Brain microvascular endothelial cell (primary cell): ENCODE results near the gene GORASP1.

Source experiments
- DNase-seq: peaks from one replicate; pipeline ENCODE4 v3.0.0-alpha.2; 2020
- H3K27ac ChIP-seq: fragments of 250-450 bp; sonication (Bioruptor Pico); 2 replicates; pipeline ENCODE4 v1.5.1; 2020; ENCODE audit warnings: mild to moderate bottlenecking, moderate library complexity
- H3K27me3 ChIP-seq: fragments of 250-450 bp; sonication (Bioruptor Pico); replicated peaks from 2 replicates; pipeline ENCODE4 v1.5.1; 2020; ENCODE audit warnings: mild to moderate bottlenecking
- H3K36me3 ChIP-seq: fragments of 250-450 bp; sonication (Bioruptor Pico); replicated peaks from 2 replicates; pipeline ENCODE4 v1.5.1; 2020; ENCODE audit warnings: mild to moderate bottlenecking
- H3K4me3 ChIP-seq: 2 replicates; pipeline ENCODE4 v1.5.1; 2011; ENCODE audit warnings: low read depth, mild to moderate bottlenecking, control low read depth, low read length, moderate library complexity
- in situ Hi-C: cut with HindIII; loops from 2 replicates; pipeline ENCODE4 v1.10.0; 2017; ENCODE audit warnings: low sequenced_read_pairs, low pct_ligation_motif_present
- TF ChIP-seq, protein P1 (sequence below): IDR thresholded peaks from 2 replicates; pipeline ENCODE4 v1.5.1; 2011; ENCODE audit warnings: low read depth, mild to moderate bottlenecking, moderate library complexity, low read length, control low read depth, inconsistent platforms; ENCODE audit errors: missing control alignments

The GORASP1 gene

DNA sequence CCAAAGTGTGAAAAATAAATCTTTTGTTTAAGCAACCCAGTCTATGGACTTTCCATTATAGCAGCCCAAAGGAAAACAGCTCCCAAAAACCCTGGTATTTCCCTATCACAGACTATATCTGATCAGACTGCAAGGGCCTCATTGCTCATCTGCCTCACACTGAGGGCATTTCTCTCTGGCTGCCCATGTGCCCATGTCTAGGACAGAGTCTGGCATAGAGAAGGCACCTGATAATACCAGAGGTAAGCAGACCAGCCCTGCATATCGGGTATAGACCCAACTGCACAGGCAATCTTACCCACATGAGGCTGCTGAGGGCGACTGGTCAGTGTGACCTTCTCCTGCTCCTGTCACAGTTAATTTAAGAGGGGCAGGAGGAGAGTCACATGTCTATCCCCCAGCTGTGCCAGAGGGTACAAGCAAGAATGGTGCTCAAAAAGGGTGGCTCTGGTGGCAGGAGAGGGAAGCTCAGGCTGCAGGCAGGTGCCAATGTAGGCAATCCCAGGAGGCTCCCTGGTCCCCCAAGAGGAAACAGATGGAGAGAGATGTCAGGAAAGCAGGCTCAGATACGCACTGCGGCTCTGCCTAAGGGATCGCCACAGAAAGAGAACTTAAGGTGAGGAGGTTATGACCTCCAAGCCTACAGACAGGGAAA is 42.8 kb upstream of the GORASP1 start:
- peak overlapping the region; percentile 53 for H3K4me3 ChIP-seq
- peaks cover 14% of the 10 kb centered on the region for H3K36me3 ChIP-seq
- in situ Hi-C loops, result no loop called here
- H3K27me3 ChIP-seq, result no peaks in the 10 kb centered on the region
- TF ChIP-seq, protein P1, sequence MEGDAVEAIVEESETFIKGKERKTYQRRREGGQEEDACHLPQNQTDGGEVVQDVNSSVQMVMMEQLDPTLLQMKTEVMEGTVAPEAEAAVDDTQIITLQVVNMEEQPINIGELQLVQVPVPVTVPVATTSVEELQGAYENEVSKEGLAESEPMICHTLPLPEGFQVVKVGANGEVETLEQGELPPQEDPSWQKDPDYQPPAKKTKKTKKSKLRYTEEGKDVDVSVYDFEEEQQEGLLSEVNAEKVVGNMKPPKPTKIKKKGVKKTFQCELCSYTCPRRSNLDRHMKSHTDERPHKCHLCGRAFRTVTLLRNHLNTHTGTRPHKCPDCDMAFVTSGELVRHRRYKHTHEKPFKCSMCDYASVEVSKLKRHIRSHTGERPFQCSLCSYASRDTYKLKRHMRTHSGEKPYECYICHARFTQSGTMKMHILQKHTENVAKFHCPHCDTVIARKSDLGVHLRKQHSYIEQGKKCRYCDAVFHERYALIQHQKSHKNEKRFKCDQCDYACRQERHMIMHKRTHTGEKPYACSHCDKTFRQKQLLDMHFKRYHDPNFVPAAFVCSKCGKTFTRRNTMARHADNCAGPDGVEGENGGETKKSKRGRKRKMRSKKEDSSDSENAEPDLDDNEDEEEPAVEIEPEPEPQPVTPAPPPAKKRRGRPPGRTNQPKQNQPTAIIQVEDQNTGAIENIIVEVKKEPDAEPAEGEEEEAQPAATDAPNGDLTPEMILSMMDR, result peak; percentile 43
- DNase-seq, result no peak
- peak overlapping the region; percentile 98 for H3K27ac ChIP-seq

DNA sequence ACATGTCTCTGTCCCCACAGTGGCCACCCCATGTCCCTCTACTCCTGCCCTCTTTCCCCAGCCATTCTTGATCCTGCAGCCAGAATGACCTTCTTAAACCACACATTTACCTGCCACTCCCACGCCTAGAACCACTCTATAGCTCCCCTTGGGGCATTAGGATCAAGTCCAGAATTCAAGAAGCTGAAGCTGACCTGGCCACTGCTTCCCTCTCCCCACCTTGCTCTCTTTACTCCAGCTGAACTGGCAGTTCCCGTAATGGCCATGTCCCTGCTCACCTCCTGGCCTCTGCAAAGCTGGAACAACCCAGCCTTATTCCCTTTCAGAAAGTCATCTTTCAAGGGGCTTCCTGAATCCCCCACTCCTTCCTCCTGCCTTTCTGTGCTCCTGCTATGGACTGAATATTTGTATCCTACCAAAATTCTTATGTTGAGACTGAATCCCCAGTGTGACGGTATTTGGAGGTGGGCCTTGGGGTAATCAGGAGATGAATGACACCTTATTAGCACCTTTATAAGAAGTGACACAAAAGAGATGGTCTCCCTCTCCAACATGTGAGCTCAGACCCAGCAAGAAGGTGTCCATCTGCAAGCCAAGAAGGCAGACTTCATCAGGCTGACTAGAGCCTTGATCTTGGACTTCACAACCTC is 42.2 kb upstream of the GORASP1 start:
- no peak for DNase-seq
- in situ Hi-C loops, result no loop called here
- Histone ChIP-seq H3K36me3 (peaks cover 19% of the 10 kb centered on the region), H3K27ac (peak overlapping the region; percentile 98), H3K4me3 (peak overlapping the region; percentile 12), H3K27me3 (no peaks in the 10 kb centered on the region)
- TF ChIP-seq, protein P1, result no peak

DNA sequence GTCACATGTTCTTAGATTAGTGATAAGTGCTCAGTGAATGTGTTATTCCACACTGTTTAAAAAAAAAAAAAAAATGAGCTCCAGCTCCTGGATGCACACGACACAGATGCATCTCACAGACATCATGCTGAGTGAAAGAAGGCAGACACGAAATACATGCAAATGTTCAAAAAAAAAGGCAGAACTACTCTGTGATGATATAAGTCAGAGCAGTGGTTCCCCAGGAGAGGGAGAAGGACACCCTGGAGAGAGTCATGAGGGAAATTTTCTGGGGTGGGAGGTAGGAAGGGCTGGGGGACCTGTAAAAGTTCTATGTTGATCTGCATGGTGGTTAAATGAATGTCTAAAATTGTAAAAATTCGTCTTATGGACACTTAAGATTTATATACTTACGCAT is 41.6 kb upstream of the GORASP1 start:
- Histone ChIP-seq H3K36me3 (peaks cover 24% of the 10 kb centered on the region), H3K27me3 (no peaks in the 10 kb centered on the region), H3K4me3 (no peak overlapping the region), H3K27ac (peak overlapping the region; percentile 90)
- TF ChIP-seq, protein P1, result no peak
- in situ Hi-C loops, result no loop called here
- no peak for DNase-seq

DNA sequence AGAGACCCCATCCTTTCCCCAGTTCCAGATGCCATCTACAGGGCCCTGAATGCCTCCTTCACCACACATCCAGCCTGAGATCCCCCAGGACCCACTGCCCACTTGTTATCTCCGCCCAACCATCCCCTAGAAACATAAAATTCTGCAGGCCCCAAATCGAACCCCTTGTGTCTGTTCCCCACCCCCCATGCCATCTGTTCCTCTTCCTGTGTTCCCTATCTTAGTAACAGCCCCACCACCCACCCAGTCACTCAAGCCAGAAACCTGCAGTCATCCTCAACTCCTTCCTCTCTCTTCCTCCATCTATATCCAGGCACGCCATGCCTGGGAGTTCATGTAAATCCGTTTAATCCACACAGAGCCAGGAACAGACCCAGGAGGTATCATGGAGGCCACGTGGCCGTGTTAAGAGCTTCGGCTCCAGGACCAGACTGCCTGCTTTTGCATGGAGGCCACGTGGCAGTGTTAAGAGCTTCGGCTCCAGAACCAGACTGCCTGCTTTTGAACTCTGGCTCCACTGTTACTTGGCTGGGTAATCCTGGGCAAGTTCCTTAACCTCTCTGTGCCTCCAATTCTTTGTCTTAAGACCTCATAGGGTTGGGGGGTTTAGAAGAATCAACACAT is 41.1 kb upstream of the GORASP1 start:
- in situ Hi-C loops, result no loop called here
- Histone ChIP-seq H3K4me3 (peak overlapping the region; percentile 12), H3K27me3 (no peaks in the 10 kb centered on the region), H3K36me3 (peaks cover 29% of the 10 kb centered on the region), H3K27ac (peak overlapping the region; percentile 90)
- no peak for DNase-seq
- TF ChIP-seq, protein P1, result no peak

DNA sequence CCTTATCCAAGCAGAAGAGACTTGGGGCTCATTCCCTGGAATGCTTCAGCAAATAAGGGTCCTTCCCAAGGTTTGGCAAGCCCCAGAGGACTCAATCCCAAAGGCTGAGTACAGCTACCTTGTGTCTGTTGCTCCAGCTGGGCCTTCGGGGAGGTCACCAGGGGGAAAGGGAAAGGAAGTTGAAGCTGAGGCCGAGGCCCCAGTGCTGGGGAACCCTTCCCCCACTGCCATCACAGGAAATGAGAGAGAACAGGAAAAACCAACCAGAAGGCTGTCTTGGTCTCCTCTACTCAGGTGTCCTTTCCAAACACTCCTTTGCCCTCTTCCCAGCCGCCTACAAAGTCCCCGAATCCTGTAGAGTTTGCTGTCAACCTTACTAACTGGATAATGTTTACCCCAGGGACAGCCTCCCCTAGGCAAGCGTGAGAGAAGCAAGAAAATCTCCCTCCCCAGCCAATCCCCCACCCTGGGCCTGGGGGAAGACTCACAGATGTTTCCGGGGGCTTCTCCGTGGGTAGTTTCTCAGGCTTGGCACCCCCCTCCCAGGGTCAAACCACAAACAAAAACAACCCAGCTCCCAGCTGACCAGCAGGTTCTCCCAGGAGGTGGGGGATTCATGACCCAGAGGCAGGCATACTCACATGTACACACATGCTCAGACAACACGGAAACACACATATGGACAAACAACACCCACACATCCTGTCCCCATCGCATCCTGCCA is 40.4 kb upstream of the GORASP1 start:
- in situ Hi-C loops, result no loop called here
- H3K4me3 ChIP-seq, result peak overlapping the region; percentile 36
- TF ChIP-seq, protein P1, result no peak
- H3K27ac ChIP-seq, result peak overlapping the region; percentile 90
- peak; percentile 60 for DNase-seq
- no peaks in the 10 kb centered on the region for H3K27me3 ChIP-seq
- peaks cover 34% of the 10 kb centered on the region for H3K36me3 ChIP-seq
